ENCODE results near the gene ALPL. TPM values are rescaled to one million over a fixed set of nuclear protein-coding genes. Genes with fewer than 3 reads are reported as not detected.

Gene ALPL
- total and polyA plus RNA-seq, 12 donors, result 21.9 to 752 (median 70.6) TPM

- H3K36me3 ChIP-seq (replicated peaks in 1 of 2), result no peaks in the 10 kb centered on the region
- no peak overlapping the region for H3K4me3 ChIP-seq
- no peaks in the 10 kb centered on the region for H3K9me3 ChIP-seq (replicated peaks in 1 of 3)
- DNase-seq, result no peak
- TF ChIP-seq POLR2A (IDR thresholded peaks at IDR 0.05) (no peak), CTCF (IDR thresholded peaks at IDR 0.05) (no peak)
- WGBS, 4 donors, result 83 to 88% (median 86%) methylated on average over 3 of the region's 3 CpGs
- H3K27ac ChIP-seq, result no peak overlapping the region
- peaks cover 15 to 31% of the 10 kb centered on the region in 2 donors for H3K4me1 ChIP-seq (replicated peaks in 1 of 2)
- H3K27me3 ChIP-seq, result no peaks in the 10 kb centered on the region
- intact Hi-C loops (cut with DNase I), result no loop called here
These were observed 23.3 kb downstream of the ALPL start for GRCh38 chr1:21532496-21532895.

DNA sequence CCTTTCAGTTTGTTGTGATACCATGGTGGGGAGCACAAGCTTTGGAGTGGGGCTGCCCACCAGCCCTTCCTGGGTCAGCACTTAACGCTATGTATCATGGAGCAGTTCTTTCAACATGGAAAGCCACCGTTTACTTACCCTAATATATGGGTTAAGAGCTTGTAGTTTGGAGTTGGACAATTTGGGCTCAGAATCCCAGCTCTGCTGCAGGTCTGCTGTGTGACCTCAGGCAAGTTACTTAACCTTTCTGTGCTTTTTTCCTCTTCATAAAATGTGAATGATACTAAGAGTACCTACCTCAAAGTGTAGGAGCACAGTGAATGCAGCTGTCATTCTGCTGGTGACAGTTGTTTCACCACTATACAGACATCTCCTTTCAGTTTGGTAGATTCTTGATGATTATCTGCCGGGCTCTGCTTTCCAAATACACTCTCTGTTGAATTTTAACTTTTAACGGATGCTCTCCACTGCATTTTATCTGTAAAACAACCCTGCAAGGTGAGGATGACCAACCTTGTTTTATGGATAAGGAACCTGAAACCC is 23.8 kb downstream of the ALPL start:
- intact Hi-C loops (cut with DNase I), result no loop called here
- WGBS, 4 donors, result 79 to 92% (median 91%) methylated on average over 4 of the region's 4 CpGs
- TF ChIP-seq POLR2A (IDR thresholded peaks at IDR 0.05) (no peak), CTCF (IDR thresholded peaks at IDR 0.05) (no peak)

DNA sequence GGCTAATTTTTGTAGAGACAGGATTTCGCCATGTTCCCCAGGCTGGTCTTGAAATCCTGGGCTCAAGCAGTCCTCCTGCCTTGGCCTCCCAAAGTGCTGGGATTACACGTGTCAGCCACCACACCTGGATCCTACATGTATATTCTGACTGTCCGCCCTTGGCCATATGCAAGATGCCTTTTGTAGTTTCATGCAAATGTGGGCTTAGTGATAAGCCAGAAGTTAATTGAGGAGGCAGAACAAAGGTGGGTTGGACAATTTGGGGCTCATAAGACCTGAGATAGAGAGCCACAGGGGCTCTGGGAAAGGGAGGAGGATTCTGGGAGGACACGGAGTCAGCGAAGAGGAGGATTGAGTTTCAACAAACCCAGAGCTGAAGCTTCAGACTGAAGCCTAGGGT is 24.9 kb downstream of the ALPL start:
- H3K4me1 ChIP-seq (replicated peaks in 1 of 2), result peaks cover 30 to 48% of the 10 kb centered on the region in 2 donors
- TF ChIP-seq CTCF (IDR thresholded peaks at IDR 0.05) (no peak), POLR2A (IDR thresholded peaks at IDR 0.05) (no peak)
- no peak for DNase-seq
- no peaks in the 10 kb centered on the region for H3K27me3 ChIP-seq
- no peak overlapping the region for H3K4me3 ChIP-seq
- no peaks in the 10 kb centered on the region for H3K9me3 ChIP-seq (replicated peaks in 1 of 3)
- peak overlapping the region in 4 of 5 donors; percentile 62 to 95 (median 88) for H3K27ac ChIP-seq
- H3K36me3 ChIP-seq (replicated peaks in 1 of 2), result no peaks in the 10 kb centered on the region
- WGBS, 4 donors, result 92 to 98% (median 94%) methylated on average over 5 of the region's 5 CpGs
- intact Hi-C loops (cut with DNase I), result no loop called here

More for the DNA sequence above, 23.8 kb downstream of the ALPL start:
- no peak overlapping the region for H3K4me3 ChIP-seq
- no peaks in the 10 kb centered on the region for H3K9me3 ChIP-seq (replicated peaks in 1 of 3)
- no peaks in the 10 kb centered on the region for H3K27me3 ChIP-seq
- H3K36me3 ChIP-seq (replicated peaks in 1 of 2), result no peaks in the 10 kb centered on the region
- no peak for DNase-seq
- peaks cover 21 to 37% of the 10 kb centered on the region in 2 donors for H3K4me1 ChIP-seq (replicated peaks in 1 of 2)
- H3K27ac ChIP-seq, result no peak overlapping the region

DNA sequence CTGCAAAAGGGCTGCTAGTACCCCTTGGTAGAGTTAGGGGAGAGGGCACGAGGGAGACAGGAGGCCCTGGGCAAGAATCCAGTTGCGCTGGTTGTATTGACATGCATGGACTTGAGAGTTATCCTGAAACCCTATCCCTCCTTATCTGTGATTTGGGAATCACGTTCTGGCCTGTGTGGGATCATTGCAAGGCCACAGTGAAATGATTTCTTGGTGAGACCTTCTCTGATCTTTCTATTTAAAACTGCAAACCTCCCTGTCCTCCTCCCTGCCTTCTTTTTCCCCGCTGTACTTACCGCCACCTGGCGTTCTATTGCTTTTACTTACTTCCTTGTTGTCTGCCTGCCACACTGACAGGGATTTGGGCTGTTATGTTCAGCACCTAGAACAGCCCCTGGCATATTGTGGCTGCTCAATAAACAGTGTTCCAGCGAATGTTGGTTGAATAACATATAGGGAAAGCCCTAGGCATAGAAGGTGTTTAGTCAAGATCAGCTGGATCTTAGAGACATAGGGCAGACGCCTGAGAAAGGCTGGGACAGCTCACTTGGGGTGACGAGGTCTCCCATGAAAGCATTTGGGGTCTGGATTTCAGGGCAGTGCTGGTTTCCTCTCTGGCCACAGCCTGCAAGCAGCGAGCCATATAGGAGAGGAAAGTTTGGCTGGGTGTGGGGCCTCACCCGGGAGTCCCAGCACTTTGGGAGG is 25.6 kb downstream of the ALPL start:
- peaks cover 35 to 54% of the 10 kb centered on the region in 2 donors for H3K4me1 ChIP-seq (replicated peaks in 1 of 2)
- H3K36me3 ChIP-seq (replicated peaks in 1 of 2), result no peaks in the 10 kb centered on the region
- H3K27ac ChIP-seq, result peak overlapping the region; percentile 67 to 95 (median 83)
- peak; percentile 62 to 85 (median 77) for DNase-seq
- H3K9me3 ChIP-seq (replicated peaks in 1 of 3), result no peaks in the 10 kb centered on the region
- TF ChIP-seq CTCF (IDR thresholded peaks at IDR 0.05), result peak; percentile 35 to 80 (median 62)
- no peak for TF ChIP-seq POLR2A (IDR thresholded peaks at IDR 0.05)
- H3K4me3 ChIP-seq, result no peak overlapping the region
- H3K27me3 ChIP-seq, result no peaks in the 10 kb centered on the region
- intact Hi-C loops (cut with DNase I), result no loop called here
- WGBS, 4 donors, result 34 to 43% (median 36%) methylated on average over 11 of the region's 11 CpGs
